Loucy (cell line): ENCODE data around the gene HOXD12.

Source experiments
- CTCF ChIP-seq: fragments of 200-600 bp; sonication (generic); conservative IDR thresholded peaks from 2 replicates; pipeline ENCODE4 v1.5.1; 2014; ENCODE audit warnings: mild to moderate bottlenecking, antibody characterized with exemption, low read length
- EZH2phosphoT487 ChIP-seq: fragments of 200-600 bp; IDR thresholded peaks from 2 replicates; pipeline ENCODE4 v1.6.1; 2018; ENCODE audit warnings: antibody characterized with exemption, mild to moderate bottlenecking, moderate library complexity, borderline replicate concordance

GRCh38 chr2:176101216-176101830 lies 1.7 kb downstream of the HOXD12 start:
- TF ChIP-seq CTCF (no peak), EZH2phosphoT487 (no peak)
